Colonic mucosa (tissue), 4 donors: Measurements from ENCODE around the gene TPRA1. TPM values are rescaled to one million over a fixed set of nuclear protein-coding genes. Genes with fewer than 3 reads are reported as not detected.

Experiments
- DNase-seq: peaks from one replicate; pipeline ENCODE4 v3.0.0-alpha.2; 2020
- H3K27ac ChIP-seq: fragments of 200-600 bp; one replicate; pipeline ENCODE4 v1.8.0; 2021
- H3K27me3 ChIP-seq: fragments of 200-600 bp; one replicate; pipeline ENCODE4 v1.8.0; 2021
- H3K36me3 ChIP-seq: fragments of 200-600 bp; one replicate; pipeline ENCODE4 v1.8.0; 2021
- H3K4me1 ChIP-seq: fragments of 200-600 bp; one replicate; pipeline ENCODE4 v1.8.0; 2021; ENCODE audit warnings: mild to moderate bottlenecking
- H3K4me3 ChIP-seq: fragments of 200-600 bp; one replicate; pipeline ENCODE4 v1.8.0; 2021
- H3K9ac ChIP-seq, 2 donors: one replicate each; pipeline ENCODE4 v1.7.0; 2013; ENCODE audit warnings: control low read depth in 2 of 2, low read depth in 2 of 2, low read length in 2 of 2
- H3K9me3 ChIP-seq: fragments of 200-600 bp; one replicate; pipeline ENCODE4 v1.8.0; 2021
- CTCF ChIP-seq: fragments of 200-600 bp; IDR thresholded peaks from one replicate; pipeline ENCODE4 v1.8.0; 2022; ENCODE audit warnings: antibody characterized with exemption, mild to moderate bottlenecking
- intact Hi-C: fragments of 100-400 bp; cut with DNase I; formaldehyde crosslinking; loops from one replicate; pipeline ENCODE4 v1.14.1; 2022
- total RNA-seq, 2 donors: library from RNA; stranded (reverse); fragmentation: NEBNext Ultra II Directional in 1 of 2; extraction: Animal tissue kit (Norgen Biotek cat#: 25700) in 1 of 2; gene quantifications; one replicate each; pipeline ENCODE4 v1.2.1, GENCODE V29; 2021
- donor health status: healthy.
- donor health status: DM: no; HTN: no; CAD: no.
- donor health status: DM: no; HTN: no; CAD: no.

The TPRA1 gene
- total RNA-seq, 2 donors from 2014 or later = 23.4 to 38.0 TPM

- no peak for DNase-seq
These were observed 14.1 kb upstream of the TPRA1 start for GRCh38 chr3:127604546-127605165.

GRCh38 chr3:127604035-127604434 lies 13.5 kb upstream of the TPRA1 start:
- Histone ChIP-seq H3K9me3 (no peaks in the 10 kb centered on the region), H3K27ac (no peak overlapping the region), H3K9ac (no peak overlapping the region), H3K4me3 (no peak overlapping the region), H3K36me3 (no peaks in the 10 kb centered on the region), H3K27me3 (no peaks in the 10 kb centered on the region), H3K4me1 (no peaks in the 10 kb centered on the region)
- no peak for DNase-seq
- intact Hi-C loops = no loop called here
- TF ChIP-seq CTCF = no peak

More at GRCh38 chr3:127604546-127605165, 14.1 kb upstream of the TPRA1 start:
- H3K9me3 ChIP-seq = no peaks in the 10 kb centered on the region
- H3K27ac ChIP-seq = no peak overlapping the region
- intact Hi-C loops = no loop called here
- no peak for TF ChIP-seq CTCF
- H3K9ac ChIP-seq = no peak overlapping the region
- no peaks in the 10 kb centered on the region for H3K36me3 ChIP-seq
- H3K4me3 ChIP-seq = no peak overlapping the region
- H3K27me3 ChIP-seq = no peaks in the 10 kb centered on the region
- H3K4me1 ChIP-seq = no peaks in the 10 kb centered on the region

DNA sequence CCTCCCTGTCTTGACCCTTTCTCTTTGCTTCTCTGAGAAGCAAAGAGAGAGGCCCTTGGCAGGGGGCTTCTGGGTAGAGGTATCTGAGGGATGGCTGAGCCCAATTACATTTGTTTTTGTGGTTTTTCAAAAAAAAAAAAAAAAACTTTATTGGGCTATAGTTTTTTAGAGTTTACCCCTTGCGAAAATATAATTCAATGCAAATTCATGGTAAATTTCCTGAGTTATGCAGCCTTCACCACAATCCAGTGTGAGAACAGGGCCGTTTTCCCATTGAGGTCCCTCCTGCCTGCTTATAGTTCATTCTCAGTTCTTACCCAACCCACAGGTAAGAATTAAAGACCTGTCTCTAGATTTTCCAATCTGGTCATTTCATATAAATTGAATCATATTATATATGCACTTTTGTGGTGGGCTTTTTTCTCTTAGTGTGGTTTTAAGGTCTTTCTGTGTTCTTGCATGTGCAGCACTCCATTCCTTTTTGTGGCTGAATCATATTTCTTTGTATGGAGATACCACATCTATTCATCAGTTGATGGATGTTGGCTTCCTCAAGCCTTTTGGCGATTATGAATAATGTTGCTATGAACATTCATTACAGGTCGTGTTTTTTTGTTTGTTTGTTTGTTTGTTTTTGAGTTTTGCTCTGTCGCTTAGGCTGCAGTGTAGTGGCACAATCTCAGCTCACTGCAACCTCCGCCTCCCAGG lies 10.4 kb upstream of the TPRA1 start:
- TF ChIP-seq CTCF = no peak
- H3K27ac ChIP-seq = no peak overlapping the region
- H3K9ac ChIP-seq = no peak overlapping the region

DNA sequence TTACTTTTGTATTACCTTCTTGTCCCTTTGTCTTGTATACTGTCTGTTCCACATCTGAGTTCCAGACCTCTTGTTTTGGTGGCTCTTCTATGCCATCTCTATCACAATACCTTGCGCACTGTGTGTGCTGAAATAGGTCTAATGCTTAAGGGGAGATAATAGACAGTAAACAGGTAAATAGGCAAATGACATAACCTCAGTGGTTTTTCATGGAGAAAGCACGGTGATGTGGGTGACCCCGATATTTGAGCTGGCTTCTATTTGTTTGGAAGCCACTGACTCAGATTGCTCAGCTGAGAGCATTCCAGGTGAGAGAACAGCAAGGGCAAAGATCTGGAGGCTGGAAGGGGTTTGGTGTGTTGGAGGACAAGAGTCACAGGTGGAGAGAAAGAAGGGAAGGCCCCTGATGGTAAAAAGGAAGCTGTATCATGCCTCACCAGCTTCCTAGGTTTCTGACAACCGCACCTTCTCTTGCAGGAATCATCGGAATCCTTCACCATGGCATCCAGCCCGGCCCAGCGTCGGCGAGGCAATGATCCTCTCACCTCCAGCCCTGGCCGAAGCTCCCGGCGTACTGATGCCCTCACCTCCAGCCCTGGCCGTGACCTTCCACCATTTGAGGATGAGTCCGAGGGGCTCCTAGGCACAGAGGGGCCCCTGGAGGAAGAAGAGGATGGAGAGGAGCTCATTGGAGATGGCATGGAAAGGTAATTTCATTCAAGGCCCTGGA lies 8.5 kb upstream of the TPRA1 start:
- intact Hi-C loops = no loop called here
- Histone ChIP-seq H3K4me3 (peak overlapping the region; percentile 46), H3K27me3 (no peaks in the 10 kb centered on the region), H3K27ac (peak overlapping the region; percentile 1), H3K9me3 (no peaks in the 10 kb centered on the region), H3K36me3 (no peaks in the 10 kb centered on the region), H3K4me1 (peaks cover 3% of the 10 kb centered on the region), H3K9ac (peak overlapping the region; percentile 39 to 58)
- DNase-seq = no peak
- no peak for TF ChIP-seq CTCF

More for the DNA sequence above, 10.4 kb upstream of the TPRA1 start:
- no peak overlapping the region for H3K4me3 ChIP-seq
- H3K4me1 ChIP-seq = peaks cover 3% of the 10 kb centered on the region
- no peaks in the 10 kb centered on the region for H3K9me3 ChIP-seq
- intact Hi-C loops = no loop called here
- H3K27me3 ChIP-seq = no peaks in the 10 kb centered on the region
- H3K36me3 ChIP-seq = no peaks in the 10 kb centered on the region
- no peak for DNase-seq

DNA sequence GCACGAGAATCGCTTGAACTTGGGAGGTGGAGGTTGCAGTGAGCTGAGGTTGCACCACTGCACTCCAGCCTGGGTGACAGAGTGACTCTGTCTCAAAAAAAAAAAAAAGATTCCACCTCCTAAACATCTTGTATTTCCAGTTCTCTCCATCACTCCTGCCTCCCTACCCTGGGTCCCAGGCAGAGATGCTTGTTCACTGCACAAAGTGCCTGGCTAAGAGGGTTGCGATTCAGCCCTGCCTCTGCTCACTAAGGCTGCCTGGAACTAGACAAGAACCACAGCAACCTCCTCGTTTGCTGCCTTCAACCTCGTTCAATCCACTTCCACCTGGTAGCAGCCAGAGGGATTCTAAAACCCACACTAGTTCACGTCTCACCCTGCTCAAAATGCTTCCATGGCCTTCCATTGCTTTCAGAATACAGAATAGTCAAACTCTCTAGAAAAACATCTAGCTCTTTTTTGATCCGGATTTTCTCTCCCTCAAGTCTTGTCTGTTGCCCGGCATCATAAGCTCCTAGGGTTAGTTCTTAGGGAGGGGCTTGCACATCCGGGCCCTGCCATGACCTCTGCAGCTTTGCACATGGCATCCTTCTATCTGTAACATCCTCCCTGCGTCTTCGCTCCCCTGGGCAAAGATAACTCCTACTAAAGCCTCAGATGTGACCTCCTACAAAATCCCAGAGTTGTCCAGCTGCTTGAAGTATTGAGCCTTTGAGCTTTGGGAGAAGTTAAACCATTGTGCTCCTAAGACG lies 6.7 kb upstream of the TPRA1 start:
- DNase-seq = no peak
- Histone ChIP-seq H3K4me1 (peaks cover 3% of the 10 kb centered on the region), H3K27me3 (no peaks in the 10 kb centered on the region), H3K9me3 (no peaks in the 10 kb centered on the region), H3K27ac (no peak overlapping the region), H3K9ac (no peak overlapping the region), H3K4me3 (peak overlapping the region; percentile 46), H3K36me3 (no peaks in the 10 kb centered on the region)
- intact Hi-C loops = no loop called here
- TF ChIP-seq CTCF = no peak
